IMR-90 (cell line): Measurements from ENCODE around the gene NKD1. TPM values are rescaled to one million over a fixed set of nuclear protein-coding genes. Genes with fewer than 3 reads are reported as not detected.

ENCODE experiments used
- ATAC-seq: fragments of 200-7000 bp; cut with Tn5 transposase; 2 replicates; pipeline ENCODE4 v1.9.1; 2020; ENCODE audit warnings: low read depth, mild to moderate bottlenecking, moderate library complexity
- BruUV-seq: library from RNA; stranded (reverse); fragments of 400-500 nt; replicated peaks from 2 replicates; lab custom pipeline; 2021; lab: Mats Ljungman, UMichigan
- CTCF ChIA-PET: fragments of 300-600 bp; formaldehyde crosslinking; extraction: SDS; loops from one replicate; lab custom pipeline; 2021; ENCODE audit warnings: antibody characterized with exemption; lab: Yijun Ruan, JAX
- POLR2A ChIA-PET: fragments of 300-600 bp; sonication (Branson Sonifier 250); formaldehyde crosslinking; loops from one replicate; lab custom pipeline; 2022; ENCODE audit warnings: antibody characterized with exemption; ENCODE audit not compliant: unreplicated experiment; lab: Charles Lee
- DNase-seq: peaks from one replicate; pipeline ENCODE4 v3.0.0; 2013
- H2AFZ ChIP-seq: replicated peaks from 2 replicates; pipeline ENCODE3; 2013; ENCODE audit warnings: low read length, mild to moderate bottlenecking; ENCODE audit not compliant: poor library complexity
- H2AK5ac ChIP-seq: 2 replicates; pipeline ENCODE4 v1.6.1; 2013; ENCODE audit warnings: low read depth, low read length, inconsistent platforms
- H2AK9ac ChIP-seq: replicated peaks from 2 replicates; pipeline ENCODE3; 2013; ENCODE audit warnings: mild to moderate bottlenecking, low read depth, low read length, moderate library complexity; ENCODE audit not compliant: poor library complexity
- H2BK120ac ChIP-seq: 2 replicates; pipeline ENCODE4 v1.6.1; 2013; ENCODE audit warnings: low read depth, low read length, inconsistent platforms
- H2BK15ac ChIP-seq: 3 replicates; pipeline ENCODE4 v1.6.1; 2013; ENCODE audit warnings: low read depth, low read length, inconsistent platforms
- H2BK20ac ChIP-seq: 2 replicates; pipeline ENCODE4 v1.6.1; 2013; ENCODE audit warnings: low read depth, mild to moderate bottlenecking, inconsistent platforms, low read length, moderate library complexity
- H2BK5ac ChIP-seq: 2 replicates; pipeline ENCODE4 v1.6.1; 2013; ENCODE audit warnings: mild to moderate bottlenecking, low read depth, low read length, inconsistent platforms; ENCODE audit not compliant: poor library complexity, severe bottlenecking
- H3K14ac ChIP-seq: replicated peaks from 2 replicates; pipeline ENCODE4 v1.6.1; 2013; ENCODE audit warnings: low read depth, low read length, inconsistent platforms
- H3K18ac ChIP-seq: 2 replicates; pipeline ENCODE4 v1.6.1; 2013; ENCODE audit warnings: low read depth, low read length, control low read depth
- H3K23ac ChIP-seq: 2 replicates; pipeline ENCODE4 v1.6.1; 2013; ENCODE audit warnings: low read depth, low read length, inconsistent platforms
- H3K27ac ChIP-seq: 2 replicates; pipeline ENCODE4 v1.5.1; 2013; ENCODE audit warnings: mild to moderate bottlenecking, control low read depth, low read length; ENCODE audit not compliant: insufficient read depth
- H3K27me3 ChIP-seq: 2 replicates; pipeline ENCODE4 v1.6.1; 2013; ENCODE audit warnings: low read length; ENCODE audit not compliant: control insufficient read depth, insufficient read depth
- H3K36me3 ChIP-seq: 2 replicates; pipeline ENCODE4 v1.6.1; 2013; ENCODE audit warnings: low read length, mixed read lengths; ENCODE audit not compliant: control insufficient read depth, insufficient read depth
- H3K4ac ChIP-seq: 2 replicates; pipeline ENCODE4 v1.6.1; 2013; ENCODE audit warnings: low read depth, low read length, inconsistent platforms
- H3K4me1 ChIP-seq: 2 replicates; pipeline ENCODE4 v1.6.1; 2013; ENCODE audit warnings: low read length, mixed read lengths; ENCODE audit not compliant: control insufficient read depth, insufficient read depth
- H3K4me2 ChIP-seq: 2 replicates; pipeline ENCODE4 v1.6.1; 2013; ENCODE audit warnings: low read depth, mild to moderate bottlenecking, control low read depth, low read length, moderate library complexity
- H3K4me3 ChIP-seq: 2 replicates; pipeline ENCODE4 v1.5.1; 2013; ENCODE audit warnings: low read depth, mild to moderate bottlenecking, control low read depth, low read length, moderate library complexity; ENCODE audit not compliant: insufficient read depth
- H3K56ac ChIP-seq: 2 replicates; pipeline ENCODE4 v1.6.1; 2013; ENCODE audit warnings: low read length, inconsistent platforms; ENCODE audit not compliant: insufficient read depth; ENCODE audit errors: extremely low read depth
- H3K79me1 ChIP-seq, 2 experiments: 2 replicates each; pipeline ENCODE4 v1.6.1; 2013; ENCODE audit warnings: low read length in 2 of 2, inconsistent platforms in 1 of 2, low read depth in 1 of 2
- H3K9ac ChIP-seq: 2 replicates; pipeline ENCODE4 v1.6.1; 2013; ENCODE audit warnings: low read depth, low read length, control low read depth
- H3K9me1 ChIP-seq: 2 replicates; pipeline ENCODE4 v1.6.1; 2013; ENCODE audit warnings: low read length, inconsistent platforms; ENCODE audit not compliant: insufficient read depth
- H3K9me3 ChIP-seq: 2 replicates; pipeline ENCODE4 v1.6.1; 2013; ENCODE audit warnings: low read length; ENCODE audit not compliant: control insufficient read depth, insufficient read depth
- H4K20me1 ChIP-seq: 2 replicates; pipeline ENCODE4 v1.6.1; 2013; ENCODE audit warnings: low read length, inconsistent platforms; ENCODE audit not compliant: insufficient read depth
- H4K5ac ChIP-seq: 2 replicates; pipeline ENCODE4 v1.6.1; 2013; ENCODE audit warnings: mild to moderate bottlenecking, low read depth, low read length, control low read depth
- H4K8ac ChIP-seq, 2 experiments: 2 replicates each; pipeline ENCODE4 v1.6.1; 2013; ENCODE audit warnings: low read depth in 2 of 2, low read length in 2 of 2, control low read depth in 1 of 2, inconsistent platforms in 1 of 2
- H4K91ac ChIP-seq: 2 replicates; pipeline ENCODE4 v1.6.1; 2013; ENCODE audit warnings: low read depth, low read length, inconsistent platforms; ENCODE audit not compliant: insufficient read depth
- BHLHE40 ChIP-seq: fragments of 150-350 bp; IDR thresholded peaks from 2 replicates; pipeline ENCODE4 v1.6.1; 2016; ENCODE audit warnings: mild to moderate bottlenecking, low read depth, low read length
- CEBPB ChIP-seq: IDR thresholded peaks from 2 replicates; pipeline ENCODE4 v1.6.1; 2012; ENCODE audit warnings: low read depth, low read length, improper control_type of control experiment
- CTCF ChIP-seq: conservative IDR thresholded peaks from 2 replicates; pipeline ENCODE4 v1.5.1; 2012; ENCODE audit warnings: mild to moderate bottlenecking, low read depth, low read length, improper control_type of control experiment
- ELK1 ChIP-seq: fragments of 150-350 bp; IDR thresholded peaks from 2 replicates; pipeline ENCODE4 v1.6.1; 2016; ENCODE audit warnings: low read depth, mild to moderate bottlenecking, low read length, moderate library complexity, borderline replicate concordance
- FOS ChIP-seq: fragments of 150-350 bp; IDR thresholded peaks from 2 replicates; pipeline ENCODE4 v1.6.1; 2016; ENCODE audit warnings: low read depth, low read length
- MAFK ChIP-seq: IDR thresholded peaks from 2 replicates; pipeline ENCODE4 v1.6.1; 2012; ENCODE audit warnings: low read depth, low read length, improper control_type of control experiment
- MAZ ChIP-seq: IDR thresholded peaks from 2 replicates; pipeline ENCODE4 v1.6.1; 2012; ENCODE audit warnings: low read depth, mild to moderate bottlenecking, low read length, improper control_type of control experiment, moderate library complexity, borderline replicate concordance
- NFE2L2 ChIP-seq: fragments of 150-350 bp; IDR thresholded peaks from 2 replicates; pipeline ENCODE4 v1.6.1; 2016; ENCODE audit warnings: low read depth, mild to moderate bottlenecking, low read length
- POLR2A ChIP-seq: IDR thresholded peaks from 2 replicates; pipeline ENCODE4 v1.6.1; 2012; ENCODE audit warnings: mild to moderate bottlenecking, low read depth, low read length
- RFX5 ChIP-seq: IDR thresholded peaks from 2 replicates; pipeline ENCODE4 v1.8.0; 2012; ENCODE audit warnings: low read depth, mild to moderate bottlenecking, low read length, moderate library complexity
- SMC3 ChIP-seq: fragments of 150-350 bp; IDR thresholded peaks from 2 replicates; pipeline ENCODE4 v1.6.1; 2016; ENCODE audit warnings: low read depth, mild to moderate bottlenecking, antibody characterized with exemption, low read length, moderate library complexity
- WGBS, 2 experiments: methylation state at CpG; one replicate each; pipeline versions ENCODE4 v1.1.5 to v1.1.7; 2013; ENCODE audit warnings: missing lambda C conversion rate in 2 of 2; ENCODE audit not compliant: insufficient read length in 1 of 2; ENCODE audit errors: extremely low coverage in 2 of 2; 5-methylcytosine and 5-hydroxymethylcytosine counted together
- dilution Hi-C: fragments of 300-500 bp; cut with HindIII; formaldehyde crosslinking; loops from one replicate; pipeline ENCODE4 v1.14.3; 2018; ENCODE audit warnings: low sequenced_read_pairs; ENCODE audit not compliant: unreplicated experiment
- in situ Hi-C: fragments of 300-500 bp; cut with MboI; formaldehyde crosslinking; loops from 3 replicates; pipeline ENCODE4 v1.14.3; 2019; ENCODE audit warnings: low sequenced_read_pairs, inconsistent platforms, mixed read lengths
- intact Hi-C: fragments of 100-400 bp; cut with micrococcal nuclease; formaldehyde crosslinking; loops from 2 replicates; pipeline ENCODE4 v1.10.0; 2022
- polyA plus RNA-seq, 3 experiments: library from polyadenylated mRNA; depleted of rRNA; stranded (reverse); fragments of >200 nt; gene quantifications; 2 replicates each; pipeline ENCODE4 v1.2.3, GENCODE V29; 2012; ENCODE audit warnings: low replicate concordance in 1 of 3
- total RNA-seq: library from RNA; depleted of rRNA; stranded (reverse); fragments of >200 nt; gene quantifications from 2 replicates; pipeline ENCODE4 v1.2.3, GENCODE V29; 2012

The NKD1 gene
- total and polyA plus RNA-seq, 2 of the 4 experiments (the other 2 are of a cell fraction) = not detected

- no peak overlapping the region for H3K14ac ChIP-seq
- H3K4me2 ChIP-seq = no peak overlapping the region
- intact Hi-C loops = no loop called here
These were observed 68.9 kb downstream of the NKD1 start for GRCh38 chr16:50616883-50617645.

More at GRCh38 chr16:50616883-50617645, 68.9 kb downstream of the NKD1 start:
- no peak overlapping the region for H2BK15ac ChIP-seq
- in situ Hi-C loops (no loop called here), dilution Hi-C loops (no loop called here)
- H4K91ac ChIP-seq = no peak overlapping the region
- H4K5ac ChIP-seq = no peak overlapping the region
- no TSS peak for BruUV-seq
- no peak overlapping the region for H2AK5ac ChIP-seq
- no peak for ATAC-seq
- no peak overlapping the region for H3K4ac ChIP-seq
- no peaks in the 10 kb centered on the region for H3K36me3 ChIP-seq
- H3K4me3 ChIP-seq = no peak overlapping the region
- no peaks in the 10 kb centered on the region for H4K20me1 ChIP-seq
- TF ChIP-seq NFE2L2 = no peak
- no peak for TF ChIP-seq FOS
- TF ChIP-seq MAFK = no peak
- TF ChIP-seq POLR2A = no peak
- no peak for TF ChIP-seq SMC3
- TF ChIP-seq CEBPB = no peak
- no peak for TF ChIP-seq MAZ
- no peak for TF ChIP-seq CTCF
- TF ChIP-seq BHLHE40 = no peak
- TF ChIP-seq RFX5 = no peak
- TF ChIP-seq ELK1 = no peak
- H3K27me3 ChIP-seq = peaks cover 26% of the 10 kb centered on the region
- no peaks in the 10 kb centered on the region for H3K9me3 ChIP-seq
- no peak overlapping the region for H2BK120ac ChIP-seq
- ChIA-PET CTCF (no interaction called here), POLR2A (no interaction called here)
- no peak overlapping the region for H2BK20ac ChIP-seq
- H3K18ac ChIP-seq = no peak overlapping the region
- H3K79me1 ChIP-seq = no peaks in the 10 kb centered on the region
- H2AFZ ChIP-seq = no peak overlapping the region
- no peaks in the 10 kb centered on the region for H3K4me1 ChIP-seq
- no peak overlapping the region for H3K9ac ChIP-seq
- DNase-seq = no peak
- no peak overlapping the region for H3K27ac ChIP-seq
- H2AK9ac ChIP-seq = no peak overlapping the region
- H3K9me1 ChIP-seq = no peaks in the 10 kb centered on the region
- H2BK5ac ChIP-seq = no peak overlapping the region
- no CpG with 5 or more reads among the region's 11 CpGs for WGBS, 2 experiments
- H3K23ac ChIP-seq = no peak overlapping the region
- no peak overlapping the region for H3K56ac ChIP-seq
- no peak overlapping the region for H4K8ac ChIP-seq
